Colonic mucosa (tissue), 4 donors: Measurements from ENCODE around the gene MACROD2. TPM values are rescaled to one million over a fixed set of nuclear protein-coding genes. Genes with fewer than 3 reads are reported as not detected.

Experiments used
- DNase-seq: peaks from one replicate; pipeline ENCODE4 v3.0.0-alpha.2; 2020
- H3K27ac ChIP-seq: fragments of 200-600 bp; one replicate; pipeline ENCODE4 v1.8.0; 2021
- H3K27me3 ChIP-seq: fragments of 200-600 bp; one replicate; pipeline ENCODE4 v1.8.0; 2021
- H3K36me3 ChIP-seq: fragments of 200-600 bp; one replicate; pipeline ENCODE4 v1.8.0; 2021
- H3K4me1 ChIP-seq: fragments of 200-600 bp; one replicate; pipeline ENCODE4 v1.8.0; 2021; ENCODE audit warnings: mild to moderate bottlenecking
- H3K4me3 ChIP-seq: fragments of 200-600 bp; one replicate; pipeline ENCODE4 v1.8.0; 2021
- H3K9ac ChIP-seq, 2 donors: one replicate each; pipeline ENCODE4 v1.7.0; 2013; ENCODE audit warnings: control low read depth in 2 of 2, low read depth in 2 of 2, low read length in 2 of 2
- H3K9me3 ChIP-seq: fragments of 200-600 bp; one replicate; pipeline ENCODE4 v1.8.0; 2021
- intact Hi-C: fragments of 100-400 bp; cut with DNase I; formaldehyde crosslinking; loops from one replicate; pipeline ENCODE4 v1.14.1; 2022
- total RNA-seq, 2 donors: library from RNA; stranded (reverse); fragmentation: NEBNext Ultra II Directional in 1 of 2; extraction: Animal tissue kit (Norgen Biotek cat#: 25700) in 1 of 2; gene quantifications; one replicate each; pipeline ENCODE4 v1.2.1, GENCODE V29; 2021
- TF ChIP-seq, protein P1 (sequence below): fragments of 200-600 bp; IDR thresholded peaks from one replicate; pipeline ENCODE4 v1.8.0; 2022; ENCODE audit warnings: antibody characterized with exemption, mild to moderate bottlenecking
- donor health status: healthy.
- donor health status: DM: no; HTN: no; CAD: no.
- donor health status: DM: no; HTN: no; CAD: no.

MACROD2 gene
- total RNA-seq, 2 donors from 2014 or later, result 3.2 to 3.3 TPM

DNA sequence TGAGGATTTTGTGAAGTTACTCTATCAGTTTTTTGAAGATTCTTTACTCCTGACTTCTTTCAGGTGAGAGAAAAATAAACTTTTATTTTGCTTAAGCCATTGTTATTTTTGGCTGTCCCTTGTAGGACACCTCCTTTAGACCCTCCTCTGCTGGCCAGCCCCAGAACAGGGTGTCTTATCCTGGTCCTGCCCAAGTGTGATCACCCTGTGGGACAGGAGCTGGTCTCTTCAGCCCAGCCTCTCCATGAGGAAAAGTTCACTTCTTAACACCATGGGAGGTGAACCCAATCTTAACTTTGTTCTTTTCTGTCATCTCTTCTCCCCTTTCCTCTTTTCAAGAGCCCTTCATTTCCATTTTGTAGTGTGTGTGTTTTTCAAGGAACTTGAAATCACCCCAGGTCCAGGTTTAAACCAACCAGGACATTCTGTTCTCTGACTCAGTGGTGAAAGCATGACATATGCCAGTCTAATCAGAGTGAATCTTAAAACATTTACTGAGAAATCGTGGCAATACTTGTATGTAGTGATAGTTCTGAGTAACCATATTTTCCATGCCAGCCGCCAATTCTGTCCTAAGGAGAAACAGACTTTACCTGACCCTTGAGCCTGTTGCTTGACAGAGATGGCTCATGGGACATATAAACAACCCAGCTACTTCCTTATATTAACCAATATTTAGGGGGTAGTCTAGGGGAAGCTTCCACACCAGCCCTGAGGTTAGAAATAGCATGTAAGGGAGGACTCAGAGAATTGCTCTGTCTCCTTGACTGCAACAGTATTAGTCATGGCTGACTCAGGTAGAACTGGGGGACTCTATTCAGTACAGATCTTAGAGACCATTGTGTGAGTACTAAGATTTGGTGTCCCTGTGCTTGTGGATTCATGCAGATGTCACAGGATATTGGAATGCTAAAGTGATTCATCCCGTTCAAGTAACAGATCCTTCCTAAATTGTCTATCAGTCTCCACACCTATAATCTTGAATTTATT lies 293.3 kb downstream of the MACROD2 start:
- intact Hi-C loops, result no loop called here
- Histone ChIP-seq H3K27ac (no peak overlapping the region), H3K4me3 (no peak overlapping the region)

DNA sequence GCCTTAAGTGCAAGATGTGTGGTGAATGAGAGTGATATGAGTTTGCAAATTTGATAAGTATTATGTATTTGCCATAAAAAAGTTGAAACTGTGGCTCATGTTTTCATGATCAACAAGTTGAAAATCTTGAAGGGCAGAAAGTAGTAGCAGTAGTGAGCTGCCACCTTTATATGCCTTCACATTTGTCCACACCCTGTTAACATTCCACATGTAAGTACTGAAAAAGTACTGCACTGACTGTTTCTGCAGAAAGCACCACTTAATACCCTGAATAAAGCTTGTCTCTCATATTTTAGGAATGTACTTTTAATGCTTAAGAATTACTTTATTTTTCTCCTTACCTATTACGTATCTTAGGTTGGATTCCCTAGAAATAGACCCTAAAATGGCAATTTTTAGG lies 296.2 kb downstream of the MACROD2 start:
- no peak for DNase-seq
- no peak overlapping the region for H3K27ac ChIP-seq
- no peaks in the 10 kb centered on the region for H3K4me1 ChIP-seq
- no peak overlapping the region for H3K9ac ChIP-seq
- intact Hi-C loops, result no loop called here
- H3K27me3 ChIP-seq, result no peaks in the 10 kb centered on the region
- no peaks in the 10 kb centered on the region for H3K9me3 ChIP-seq
- TF ChIP-seq, protein P1, sequence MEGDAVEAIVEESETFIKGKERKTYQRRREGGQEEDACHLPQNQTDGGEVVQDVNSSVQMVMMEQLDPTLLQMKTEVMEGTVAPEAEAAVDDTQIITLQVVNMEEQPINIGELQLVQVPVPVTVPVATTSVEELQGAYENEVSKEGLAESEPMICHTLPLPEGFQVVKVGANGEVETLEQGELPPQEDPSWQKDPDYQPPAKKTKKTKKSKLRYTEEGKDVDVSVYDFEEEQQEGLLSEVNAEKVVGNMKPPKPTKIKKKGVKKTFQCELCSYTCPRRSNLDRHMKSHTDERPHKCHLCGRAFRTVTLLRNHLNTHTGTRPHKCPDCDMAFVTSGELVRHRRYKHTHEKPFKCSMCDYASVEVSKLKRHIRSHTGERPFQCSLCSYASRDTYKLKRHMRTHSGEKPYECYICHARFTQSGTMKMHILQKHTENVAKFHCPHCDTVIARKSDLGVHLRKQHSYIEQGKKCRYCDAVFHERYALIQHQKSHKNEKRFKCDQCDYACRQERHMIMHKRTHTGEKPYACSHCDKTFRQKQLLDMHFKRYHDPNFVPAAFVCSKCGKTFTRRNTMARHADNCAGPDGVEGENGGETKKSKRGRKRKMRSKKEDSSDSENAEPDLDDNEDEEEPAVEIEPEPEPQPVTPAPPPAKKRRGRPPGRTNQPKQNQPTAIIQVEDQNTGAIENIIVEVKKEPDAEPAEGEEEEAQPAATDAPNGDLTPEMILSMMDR, result no peak
- no peaks in the 10 kb centered on the region for H3K36me3 ChIP-seq
- H3K4me3 ChIP-seq, result no peak overlapping the region

More for the DNA sequence above, 293.3 kb downstream of the MACROD2 start:
- Histone ChIP-seq H3K4me1 (no peaks in the 10 kb centered on the region), H3K9ac (no peak overlapping the region), H3K27me3 (no peaks in the 10 kb centered on the region), H3K36me3 (no peaks in the 10 kb centered on the region), H3K9me3 (no peaks in the 10 kb centered on the region)
- TF ChIP-seq, protein P1, result no peak
- DNase-seq, result no peak

DNA sequence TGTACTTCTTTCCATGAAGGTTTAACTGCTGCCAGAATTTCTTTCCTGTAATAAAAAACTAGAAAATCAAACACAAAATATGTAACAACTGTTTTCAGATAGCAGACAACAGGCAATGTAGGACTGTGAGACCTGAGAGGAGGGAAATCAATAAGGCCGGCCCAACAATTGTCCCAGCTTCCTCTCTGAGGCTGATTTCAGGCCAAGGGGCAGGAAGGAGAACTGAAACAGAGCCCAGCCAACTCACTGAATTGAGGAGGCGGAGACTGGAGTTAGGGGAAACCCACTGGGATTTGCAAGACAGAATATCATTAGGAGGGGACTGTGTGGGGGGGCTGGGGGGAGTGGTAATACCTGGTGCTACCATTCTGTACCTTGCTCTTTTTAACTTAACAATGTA lies 299.9 kb downstream of the MACROD2 start:
- Histone ChIP-seq H3K27ac (no peak overlapping the region), H3K4me3 (no peak overlapping the region), H3K27me3 (no peaks in the 10 kb centered on the region), H3K9ac (no peak overlapping the region), H3K4me1 (no peaks in the 10 kb centered on the region), H3K36me3 (no peaks in the 10 kb centered on the region), H3K9me3 (no peaks in the 10 kb centered on the region)
- DNase-seq, result no peak
- TF ChIP-seq, protein P1, result no peak
- intact Hi-C loops, result no loop called here

DNA sequence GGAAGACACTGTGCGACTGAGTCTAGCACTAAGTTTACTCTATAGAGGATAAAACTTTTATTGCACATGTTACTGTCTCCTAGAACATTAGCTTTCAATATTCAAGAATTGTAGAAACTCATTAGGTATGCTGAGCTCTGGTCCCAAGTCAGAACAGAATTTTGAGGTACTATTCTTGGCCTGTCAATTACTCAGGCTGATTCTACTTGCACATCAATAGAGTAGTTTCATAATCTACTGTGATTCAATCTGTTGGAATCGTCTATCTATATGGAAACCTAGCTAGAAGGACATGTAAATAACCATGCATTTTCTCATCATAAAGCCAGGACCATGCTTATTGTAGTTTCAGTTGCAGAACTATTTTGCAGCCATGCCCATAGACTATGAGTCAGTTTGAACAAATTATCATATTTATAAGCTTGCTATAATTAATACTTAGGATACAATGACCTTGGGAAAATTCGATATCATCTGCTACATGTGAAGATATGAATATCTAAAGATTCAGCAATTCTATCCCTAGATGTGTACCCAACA lies 300.5 kb downstream of the MACROD2 start:
- DNase-seq, result no peak
- Histone ChIP-seq H3K27me3 (no peaks in the 10 kb centered on the region), H3K4me3 (no peak overlapping the region), H3K4me1 (no peaks in the 10 kb centered on the region), H3K9ac (no peak overlapping the region), H3K27ac (no peak overlapping the region), H3K9me3 (no peaks in the 10 kb centered on the region), H3K36me3 (no peaks in the 10 kb centered on the region)
- TF ChIP-seq, protein P1, result no peak
- intact Hi-C loops, result no loop called here

DNA sequence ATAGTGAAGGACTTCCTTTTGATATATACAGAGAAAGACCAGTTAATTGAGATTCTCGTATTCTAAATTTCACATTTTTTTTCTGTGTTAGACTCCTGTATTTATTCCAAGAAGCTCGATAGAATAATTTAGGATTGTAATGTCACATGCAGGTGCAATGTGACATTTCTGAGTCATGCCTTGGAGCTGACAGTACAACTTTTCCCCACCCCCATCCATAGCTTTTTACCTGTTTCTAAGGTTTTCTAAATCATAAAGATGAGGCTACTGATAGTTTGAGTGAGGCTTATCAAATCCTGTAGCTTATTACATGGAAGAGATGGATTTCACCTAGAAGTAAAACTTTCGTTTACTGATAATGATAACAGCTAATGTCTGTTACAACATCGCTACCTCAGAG lies 304.5 kb downstream of the MACROD2 start:
- Histone ChIP-seq H3K36me3 (no peaks in the 10 kb centered on the region), H3K9me3 (no peaks in the 10 kb centered on the region), H3K4me1 (no peaks in the 10 kb centered on the region), H3K27me3 (no peaks in the 10 kb centered on the region), H3K27ac (no peak overlapping the region), H3K9ac (no peak overlapping the region), H3K4me3 (no peak overlapping the region)
- no peak for DNase-seq
- TF ChIP-seq, protein P1, result no peak
- intact Hi-C loops, result no loop called here
